Measurements from ENCODE around the gene GRIP2.
"Not testable (repeated sequence)": the region's sequence is repeated elsewhere in the genome, so short reads cannot be mapped to it uniquely, and the experiment has no call there.

The GRIP2 gene

DNA sequence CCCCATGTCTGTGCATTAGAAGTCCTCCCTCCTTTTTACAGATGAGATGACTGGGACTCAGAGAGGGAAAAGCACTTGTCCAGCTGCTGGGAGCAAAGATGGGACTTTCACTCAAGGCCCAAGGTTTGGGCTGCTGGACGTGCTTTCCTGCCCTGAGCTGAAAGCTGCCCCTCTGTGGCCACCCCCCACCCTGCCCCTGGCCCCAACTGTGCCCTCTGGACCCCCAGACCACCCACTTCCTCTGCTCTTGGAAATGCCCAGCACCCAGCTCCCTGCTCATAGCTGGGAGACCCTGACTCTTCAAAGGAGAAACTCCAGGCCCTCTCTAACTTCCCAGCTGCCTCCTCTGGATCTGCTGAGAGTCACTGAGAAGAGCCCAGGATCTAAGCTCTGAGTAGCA, 20.7 kb downstream of the GRIP2 start:
- DNase-seq, result no peak

DNA sequence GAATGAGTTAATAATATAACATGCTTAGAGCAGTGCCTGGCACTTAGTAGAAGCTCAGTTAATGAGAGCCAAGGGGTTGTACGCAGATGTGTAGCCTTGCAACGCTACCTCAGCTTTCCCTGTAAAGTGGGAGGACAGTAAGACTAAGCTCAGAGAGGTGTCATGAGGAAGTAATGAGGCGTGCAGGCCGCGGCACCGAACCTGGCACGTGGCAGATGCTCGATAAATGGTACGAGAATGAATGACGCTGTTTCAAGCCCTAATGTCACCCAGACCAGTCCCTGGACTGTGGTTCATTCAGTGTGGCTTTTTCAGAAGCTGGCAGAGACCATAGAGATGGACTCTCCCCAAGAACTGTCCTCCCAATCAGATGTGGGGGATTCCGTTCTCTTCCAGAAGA, 21.2 kb downstream of the GRIP2 start:
- DNase-seq, result no peak

DNA sequence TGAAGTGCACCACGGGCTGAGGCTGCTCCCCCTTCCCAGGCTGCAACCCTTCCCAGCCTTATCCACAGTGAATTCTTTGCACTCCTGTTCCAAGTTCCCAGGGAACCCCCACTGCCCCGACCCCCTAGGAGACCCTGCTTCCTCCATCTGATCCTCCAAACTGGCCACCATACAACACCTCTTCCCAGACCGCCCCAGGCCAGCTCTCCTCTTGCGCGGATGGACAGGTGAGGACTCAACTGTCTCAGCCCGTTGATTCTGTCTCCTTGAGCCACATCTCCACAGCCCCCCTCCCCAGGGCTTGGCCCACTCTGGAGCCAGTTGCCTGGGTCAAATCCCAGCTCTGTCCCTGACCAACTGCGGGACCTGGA, 21.7 kb downstream of the GRIP2 start:
- DNase-seq, result no peak

DNA sequence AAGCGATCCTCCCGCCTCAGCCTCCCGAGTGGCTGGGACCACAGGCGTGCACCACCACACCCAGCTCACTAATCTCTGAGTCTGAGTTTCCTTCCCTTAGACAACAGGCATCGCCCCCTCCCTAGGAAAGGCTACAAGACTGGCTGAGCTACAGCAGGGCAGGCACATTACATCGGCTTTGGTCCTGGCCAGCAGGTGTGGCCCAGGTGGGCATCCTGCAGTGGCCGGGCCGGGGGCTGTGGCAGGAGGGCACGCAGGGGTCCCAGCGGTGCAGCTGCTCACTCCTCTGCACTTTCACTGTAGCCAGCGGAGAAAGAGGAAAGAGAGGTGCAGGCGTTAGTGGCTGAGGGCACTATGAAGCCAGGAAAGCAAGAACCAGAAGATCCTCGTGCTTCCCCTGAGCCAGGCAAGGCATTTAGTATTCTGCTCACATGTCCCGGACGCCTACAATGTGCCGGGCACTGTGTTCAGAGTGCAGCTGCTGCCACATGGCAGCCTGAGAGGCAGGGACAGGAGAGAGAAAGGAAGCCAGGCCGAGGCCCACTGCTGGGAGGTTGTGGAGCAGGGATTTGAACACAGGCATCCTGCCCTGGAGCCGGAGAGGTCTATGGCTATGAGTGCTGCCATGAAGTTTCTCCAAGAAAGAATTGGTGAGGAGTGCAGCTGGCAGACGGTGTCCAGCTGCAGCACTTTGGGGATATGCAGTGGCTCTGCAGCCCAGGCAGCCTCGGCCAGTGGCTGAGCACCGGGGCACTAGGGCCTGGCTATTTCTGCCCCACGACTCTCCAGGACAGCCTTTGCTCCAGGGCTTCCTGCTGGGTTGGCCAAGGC, 22.3 kb downstream of the GRIP2 start:
- no peak for DNase-seq

DNA sequence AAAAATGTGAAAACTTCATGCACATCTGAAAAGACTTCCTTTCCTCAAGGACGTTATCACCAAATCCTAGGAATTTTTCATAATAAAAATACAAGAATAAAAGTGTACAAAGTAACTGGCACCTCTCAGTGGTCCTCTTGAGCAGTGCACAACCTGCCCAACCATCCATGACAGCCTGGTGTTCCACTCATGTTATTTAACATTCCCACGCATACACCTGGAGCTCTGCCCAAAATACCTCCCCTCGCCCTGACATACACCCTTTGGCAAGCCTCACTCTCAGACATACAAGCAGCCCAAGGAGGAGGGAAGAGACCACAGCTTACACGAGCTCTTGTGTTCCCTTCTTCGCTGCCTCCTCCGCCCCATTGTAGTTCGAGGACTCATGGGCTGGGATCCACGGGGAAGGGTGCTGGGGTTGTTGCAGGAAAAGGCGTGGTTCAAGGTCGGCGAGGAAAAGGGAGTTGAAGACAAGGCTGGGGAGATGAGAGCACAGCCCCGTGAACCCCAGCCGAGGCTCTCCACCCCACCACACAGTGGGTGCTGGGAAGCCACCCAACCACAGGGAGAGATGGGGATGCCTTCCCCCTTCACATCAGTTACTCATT, 23.3 kb downstream of the GRIP2 start:
- DNase-seq, result no peak

DNA sequence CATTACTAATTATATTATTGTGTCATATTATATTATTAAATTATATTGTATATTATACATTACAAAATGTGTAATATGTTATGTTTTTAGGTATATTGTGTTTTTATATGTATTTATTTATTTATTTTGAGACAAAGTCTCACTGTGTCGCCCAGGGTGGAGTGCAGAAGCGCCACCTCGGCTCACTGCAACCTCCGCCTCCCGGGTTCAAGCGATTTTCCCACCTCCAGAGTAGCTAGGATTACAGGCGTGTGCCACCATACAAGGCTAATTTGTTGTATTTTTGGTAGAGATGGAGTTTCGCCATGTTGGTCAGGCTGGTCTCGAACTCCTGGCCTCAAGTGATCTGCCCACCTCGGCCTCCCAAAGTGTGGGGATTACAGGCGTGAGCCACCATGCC, 24.6 kb downstream of the GRIP2 start:
- not testable (repeated sequence) for DNase-seq

DNA sequence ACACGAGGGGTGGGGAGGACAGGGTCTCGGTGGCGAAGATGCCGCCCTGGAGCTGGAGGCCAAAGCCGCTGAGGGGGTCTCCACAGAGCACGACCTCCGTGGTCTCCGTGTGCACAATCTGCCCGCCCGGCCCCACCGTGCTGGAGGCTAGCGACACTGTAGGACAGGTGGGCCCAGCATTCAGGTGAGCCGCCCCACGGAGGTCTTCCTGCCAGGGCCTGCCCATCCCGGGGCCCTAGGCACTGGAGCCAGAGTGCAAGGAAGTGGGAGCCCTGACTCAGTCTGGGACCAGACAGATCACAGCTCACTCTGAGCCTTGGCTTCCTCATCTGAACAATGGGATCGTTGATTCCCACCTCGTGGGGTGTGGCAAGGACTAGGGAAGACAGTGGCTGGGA, 25.8 kb downstream of the GRIP2 start:
- DNase-seq, result no peak

DNA sequence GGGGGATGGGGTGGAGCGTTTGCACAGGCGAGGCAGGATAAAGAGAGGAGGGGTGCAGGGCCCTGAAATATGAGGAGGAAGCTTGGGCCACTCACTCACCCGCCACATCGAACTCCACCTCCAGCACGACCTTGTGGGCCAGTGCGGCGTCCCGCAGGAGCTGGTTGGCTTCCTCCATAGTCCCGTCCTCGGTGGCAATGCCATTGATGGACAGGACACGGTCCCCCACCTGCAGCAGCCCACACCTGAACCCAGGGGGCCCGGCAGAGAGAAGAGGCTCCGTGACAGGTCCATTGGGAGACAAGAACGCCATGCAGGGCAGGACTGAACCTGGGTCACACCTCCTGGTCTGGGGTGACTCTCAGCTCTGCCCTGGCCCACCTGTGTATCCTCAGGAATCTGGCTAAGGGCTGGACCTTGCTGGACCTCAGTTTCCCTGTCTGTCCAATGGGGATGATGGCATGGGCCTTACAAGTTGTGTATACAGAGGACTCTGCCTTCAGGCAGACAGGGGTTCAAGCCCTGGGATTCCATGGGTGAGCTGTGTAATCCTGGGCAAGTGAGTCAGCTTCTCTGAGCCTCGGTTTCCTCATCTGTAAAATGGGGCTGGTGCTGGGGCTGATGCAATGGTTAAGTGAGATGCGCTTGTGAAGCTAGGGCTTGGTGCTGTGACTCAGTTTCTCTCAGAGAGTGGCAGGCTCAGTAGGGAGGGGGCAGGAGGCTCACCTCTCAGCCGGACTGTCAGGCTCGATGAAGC, 26.4 kb downstream of the GRIP2 start:
- no peak for DNase-seq

DNA sequence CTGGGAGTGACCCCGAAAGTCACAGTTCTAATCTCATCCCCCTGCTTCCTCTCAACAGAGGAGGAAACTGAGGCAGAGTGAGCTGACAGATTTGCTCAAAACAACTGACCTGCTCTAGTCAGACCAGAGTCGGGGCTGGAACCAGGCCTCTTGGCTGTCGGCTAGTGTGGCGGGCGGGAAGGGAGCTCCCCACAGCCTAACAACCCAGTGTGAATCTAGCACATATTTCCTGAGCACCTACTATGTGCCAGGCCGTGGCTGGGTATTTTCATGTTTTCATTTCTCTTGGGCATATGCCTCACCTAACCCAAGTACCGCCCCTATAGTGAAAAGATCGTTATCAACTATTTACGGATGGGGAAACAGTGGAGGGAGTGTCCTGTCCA, 27.2 kb downstream of the GRIP2 start:
- no peak for DNase-seq

DNA sequence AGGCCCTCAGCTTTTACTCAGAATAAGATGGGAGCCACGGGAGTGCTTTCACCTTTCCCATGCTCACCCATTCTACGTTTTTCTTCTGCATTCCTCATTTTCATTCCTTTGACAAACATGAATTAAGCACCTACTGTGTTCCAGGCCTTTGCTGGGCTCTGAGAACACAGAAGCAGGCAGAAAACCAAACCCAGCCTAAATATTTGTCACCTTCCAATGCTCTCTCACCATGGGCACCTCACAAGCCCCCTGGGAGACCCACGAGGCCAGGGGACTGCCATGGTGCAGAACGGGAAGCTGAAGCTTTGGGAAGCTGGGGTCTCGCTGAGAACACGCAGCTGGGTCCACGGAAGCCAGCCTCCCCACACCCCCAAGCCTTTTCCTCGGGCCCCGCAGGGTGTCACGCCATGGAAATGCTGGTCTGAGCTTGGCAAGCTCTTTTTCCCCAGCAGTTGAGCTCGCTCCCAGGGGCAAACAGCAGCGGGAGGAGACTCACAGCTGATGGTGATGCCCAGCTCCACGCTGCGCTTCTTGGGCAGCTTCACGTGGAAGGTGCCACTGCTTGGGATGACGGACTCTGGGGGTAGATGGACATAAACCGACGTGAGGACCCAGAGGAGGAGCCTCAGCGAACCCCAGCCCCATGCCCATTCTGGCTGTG, 27.7 kb downstream of the GRIP2 start:
- no peak for DNase-seq

DNA sequence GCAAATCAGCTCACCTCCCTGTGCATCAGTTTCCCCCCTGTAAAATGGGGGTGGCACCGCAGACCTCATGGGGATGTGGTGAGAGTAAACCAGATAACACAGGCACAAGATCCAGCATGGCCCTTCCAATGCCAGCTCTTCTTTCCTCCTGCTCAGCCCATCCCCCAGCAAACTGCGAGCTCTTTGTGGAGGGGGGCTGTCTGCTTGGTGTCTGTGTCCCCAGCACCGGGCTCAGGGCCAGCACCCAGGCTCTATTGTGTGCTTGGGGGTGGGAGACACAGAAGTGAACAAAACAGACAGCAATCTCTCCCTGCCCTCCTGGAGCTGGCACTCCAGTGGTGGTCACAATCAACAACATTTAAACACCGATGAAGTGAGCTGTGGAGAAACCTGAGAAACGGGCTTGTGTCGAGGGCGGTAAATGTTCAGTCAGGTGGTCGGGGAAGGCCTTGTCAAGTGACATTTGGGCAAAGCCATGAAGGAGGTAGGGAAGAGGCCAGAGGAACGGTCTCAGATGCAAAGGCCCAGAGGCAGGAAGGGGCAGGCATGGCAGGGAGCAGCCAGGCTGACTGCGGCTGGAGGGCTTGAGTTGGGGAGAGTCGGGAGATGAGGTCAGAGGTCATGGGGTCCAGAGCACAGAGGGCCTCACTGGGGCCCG, 28.4 kb downstream of the GRIP2 start:
- DNase-seq, result no peak

DNA sequence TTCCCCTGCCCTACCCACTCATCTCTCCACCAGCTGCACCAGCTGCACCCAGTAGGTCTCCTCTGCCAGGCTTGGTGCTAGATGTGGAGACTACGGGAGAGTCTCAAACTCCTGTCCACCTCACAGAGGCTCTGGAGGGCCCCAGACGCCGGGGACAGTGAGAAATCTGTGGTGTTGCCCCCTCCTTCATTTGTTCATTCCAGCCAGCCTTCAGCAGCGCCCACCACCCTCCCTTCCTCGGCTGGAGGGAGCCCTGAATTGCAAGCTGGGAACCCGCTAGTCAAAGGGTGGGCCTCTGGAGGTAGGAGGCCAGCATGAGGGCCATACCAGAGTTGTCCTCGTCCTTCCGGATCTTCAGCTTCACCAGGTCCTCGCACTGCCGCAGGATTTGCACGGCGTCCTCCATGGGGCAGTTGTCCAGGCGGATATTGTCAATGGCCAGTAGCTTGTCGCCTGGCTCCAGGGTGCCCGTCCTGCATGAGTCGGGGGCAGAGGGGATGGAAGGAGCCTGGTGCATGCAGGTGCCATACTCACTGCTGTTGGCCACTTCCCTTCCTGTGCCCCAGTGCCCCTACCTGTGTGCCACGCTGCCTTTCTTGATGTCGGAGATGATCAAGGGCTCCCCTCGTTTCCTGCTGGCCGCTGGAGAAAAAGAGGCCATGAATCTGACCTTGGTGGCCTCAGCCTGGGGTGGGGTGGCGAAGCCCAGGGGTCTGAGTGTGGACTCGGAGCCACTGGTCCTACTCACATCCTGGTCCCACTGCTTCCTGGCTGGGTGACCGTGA, 29.1 kb downstream of the GRIP2 start:
- DNase-seq, result no peak

DNA sequence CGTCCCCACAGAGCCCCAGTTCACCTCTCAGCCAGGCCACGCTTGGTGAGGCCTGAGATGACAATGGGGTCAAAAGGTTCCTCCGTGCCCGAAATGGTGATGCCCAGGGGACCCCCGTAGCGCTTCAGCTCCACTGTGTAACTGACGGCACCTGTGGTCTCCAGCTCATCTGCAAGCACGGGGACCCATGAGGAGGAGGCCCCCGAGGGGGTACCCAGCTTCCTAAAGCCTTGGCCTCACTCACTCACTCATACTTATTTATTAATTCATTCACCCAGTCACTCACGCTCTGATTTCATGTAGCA, 30.4 kb downstream of the GRIP2 start:
- DNase-seq, result no peak

DNA sequence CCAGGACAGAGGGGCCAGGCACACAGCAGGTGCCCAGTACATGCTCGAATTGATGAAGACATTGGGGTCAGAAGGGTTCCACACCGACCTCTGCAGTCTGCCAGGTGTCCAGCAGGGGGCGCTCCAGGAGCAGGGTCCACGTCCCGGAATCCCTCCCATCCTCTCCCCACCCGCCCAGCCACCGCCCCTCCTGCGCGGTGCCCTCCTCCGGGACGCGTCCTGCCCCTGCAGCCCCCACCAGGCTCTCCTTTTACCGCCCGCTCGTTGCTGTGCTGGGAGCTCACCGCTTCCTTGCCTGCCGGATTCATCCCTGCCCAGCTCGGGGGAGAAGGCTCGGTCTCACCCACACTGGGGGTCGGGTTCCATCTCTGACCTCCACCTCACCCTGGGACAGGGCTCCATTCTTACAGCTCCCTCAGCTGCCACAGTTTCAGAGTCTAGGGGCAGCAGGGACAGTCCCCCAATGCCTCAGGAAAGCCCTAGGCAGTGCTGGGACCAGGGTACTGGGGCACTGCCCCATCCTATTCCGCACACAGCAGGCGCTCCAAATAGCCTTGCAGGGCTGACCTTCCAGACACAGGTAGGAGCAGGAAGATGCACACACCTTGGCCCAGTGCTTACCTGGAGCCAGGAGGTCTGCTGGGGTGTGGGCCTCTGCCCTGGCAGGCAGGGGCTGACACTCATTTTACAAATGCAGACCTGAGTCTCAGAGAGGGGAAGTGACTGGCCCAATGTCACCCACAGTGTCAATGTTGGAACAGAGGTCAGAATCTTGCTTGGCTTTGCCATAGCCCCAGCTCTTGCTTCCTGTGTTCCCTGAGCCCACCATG, 31.0 kb downstream of the GRIP2 start:
- DNase-seq, result peak; percentile 72

DNA sequence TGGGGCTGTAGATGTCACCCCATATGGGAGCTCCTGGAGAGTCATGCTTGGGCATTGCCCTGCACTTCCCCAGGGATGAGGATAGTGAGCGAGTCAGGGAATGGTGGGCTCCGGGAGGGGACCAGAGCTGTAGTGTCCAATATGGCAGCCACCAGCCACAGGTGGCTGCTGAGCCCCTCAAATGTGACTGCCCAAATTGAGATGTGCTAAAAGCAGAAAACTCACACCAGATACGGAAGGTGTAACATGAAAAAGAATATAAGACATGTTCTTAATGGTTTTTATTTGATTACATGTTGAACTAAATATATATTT, 31.7 kb downstream of the GRIP2 start:
- no peak for DNase-seq

DNA sequence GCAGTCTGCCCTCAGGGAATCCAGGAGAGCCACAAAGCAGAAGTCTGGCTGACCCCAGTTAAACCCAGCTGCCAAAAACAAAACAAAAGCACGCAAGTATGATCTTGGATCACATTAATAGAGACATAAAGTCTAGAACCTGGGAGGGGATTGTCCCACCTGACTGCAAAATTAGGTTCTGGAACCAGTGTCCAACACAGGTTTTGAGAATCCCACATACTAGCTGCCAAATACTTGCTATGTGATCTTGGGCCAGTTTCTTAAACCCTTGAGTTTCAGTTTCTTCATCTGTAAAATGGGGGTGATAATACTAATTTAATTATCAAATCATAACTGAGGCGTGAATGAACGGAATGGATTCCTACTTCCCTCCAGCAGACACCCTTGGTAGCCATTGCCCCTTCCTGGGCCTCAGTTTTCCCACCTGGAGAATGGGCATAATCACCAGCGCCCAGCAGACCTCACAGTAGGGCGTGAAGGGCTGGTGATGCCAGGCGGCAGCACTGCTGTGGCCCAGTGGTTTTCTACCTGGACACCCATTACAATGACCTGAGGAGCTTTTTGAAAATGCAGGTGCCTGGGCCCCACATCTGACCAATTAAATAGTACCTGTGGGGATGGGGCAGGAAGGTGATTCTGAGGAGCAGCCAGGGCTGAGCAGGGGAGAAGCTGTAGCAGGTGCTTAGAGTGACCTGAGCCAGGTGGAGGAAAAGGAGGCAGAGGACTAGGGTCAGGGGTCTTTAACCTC, 32.2 kb downstream of the GRIP2 start:
- no peak for DNase-seq

DNA sequence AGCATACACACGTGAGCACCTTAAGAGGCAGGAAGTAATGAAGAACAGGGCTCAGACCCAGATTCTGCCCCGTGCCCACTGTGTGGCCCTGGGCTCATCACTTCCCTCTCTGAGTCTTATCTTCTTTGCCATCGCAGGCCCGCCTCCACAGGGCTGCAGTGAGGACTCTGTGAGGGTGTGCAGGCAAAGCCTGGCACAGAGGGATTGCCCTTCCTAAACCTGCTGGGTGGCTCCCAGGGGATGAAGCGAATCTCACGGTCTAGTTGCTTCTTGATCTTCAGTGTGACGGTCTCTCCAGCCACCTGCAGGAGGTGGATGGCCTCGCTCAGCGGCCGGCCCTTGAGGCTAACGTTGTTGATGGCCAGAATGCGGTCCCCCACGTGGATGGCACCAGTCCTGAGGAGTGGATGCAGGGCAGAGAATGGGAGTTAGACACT, 32.8 kb downstream of the GRIP2 start:
- no peak for DNase-seq

DNA sequence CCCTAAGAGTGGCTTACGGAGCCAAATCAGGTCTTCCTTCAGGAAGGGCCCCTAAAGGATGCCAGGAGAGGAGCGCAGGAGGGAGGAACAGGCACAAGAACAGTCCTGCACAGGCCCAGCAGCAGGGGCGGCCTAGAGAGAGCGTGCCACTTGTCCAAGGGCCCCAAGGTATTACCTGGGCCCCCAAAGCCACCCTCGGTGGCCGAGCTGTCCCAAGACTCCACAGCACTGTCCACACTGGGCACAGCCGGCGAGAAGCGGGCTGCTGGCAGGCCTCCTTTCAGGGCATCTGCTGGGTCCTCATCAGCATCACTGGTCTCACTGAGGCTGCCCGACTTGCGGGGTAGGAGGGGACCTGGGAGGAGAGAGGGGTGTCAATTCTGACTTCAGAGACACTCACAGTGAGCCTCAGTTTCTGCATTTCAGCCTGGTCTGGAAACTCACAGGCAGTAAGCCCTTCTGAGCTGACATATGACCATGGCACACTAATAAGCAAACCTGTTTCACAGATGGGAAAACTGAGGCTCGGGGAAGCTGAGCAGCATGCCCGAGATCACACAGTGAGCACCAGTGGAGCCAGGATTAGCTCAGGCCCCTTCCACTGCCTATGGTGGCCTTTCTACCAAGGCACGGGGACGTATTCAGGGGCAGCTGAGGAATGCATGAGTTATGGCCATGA, 33.4 kb downstream of the GRIP2 start:
- DNase-seq, result no peak

DNA sequence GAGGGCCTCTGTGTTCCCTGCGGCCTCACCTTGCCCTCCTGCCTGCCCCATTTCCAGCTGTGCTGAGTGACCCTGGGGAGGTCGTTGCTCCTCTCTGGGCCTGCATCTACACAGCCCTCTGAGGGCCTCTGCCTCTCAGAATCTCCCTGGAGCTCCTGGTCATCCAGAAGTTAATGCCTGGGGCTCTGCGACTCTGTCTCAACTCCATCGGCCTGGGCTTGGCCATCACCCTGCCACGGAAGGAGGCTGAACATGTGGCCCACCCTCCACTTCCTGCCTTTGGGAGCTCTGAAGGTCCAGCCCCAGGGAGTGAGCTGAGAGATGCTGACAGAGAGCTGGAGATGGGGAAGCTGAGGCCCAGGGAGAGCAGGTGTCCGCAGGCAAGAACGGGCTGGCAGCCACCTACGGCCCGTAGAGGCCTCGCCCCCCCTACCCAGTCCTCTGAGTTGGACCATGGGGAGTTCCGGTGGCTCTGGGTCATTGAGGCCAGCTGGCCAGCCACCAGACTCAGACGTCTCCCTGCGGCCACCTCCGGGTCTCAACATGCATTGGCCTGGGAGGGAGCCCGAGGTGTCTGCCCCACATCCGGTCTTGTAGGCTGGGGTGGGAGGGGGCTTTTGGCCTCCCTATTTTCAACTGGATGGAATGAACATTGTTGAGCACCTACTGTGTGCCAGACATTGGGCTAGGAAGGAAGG, 34.2 kb downstream of the GRIP2 start:
- DNase-seq, result no peak

All from stimulated activated CD4-positive, alpha-beta T cell treated with anti-CD3 and anti-CD28 coated beads, Interleukin-12 subunit alpha, Interleukin-12 subunit beta, amount 100 ng/mL, for 4 hours (primary cell).